SK-N-SH (cell line): ENCODE measurements around the gene SLC6A3. TPM values are rescaled to one million over a fixed set of nuclear protein-coding genes. Genes with fewer than 3 reads are reported as not detected.

Source experiments
- CTCF ChIA-PET: fragments of 300-600, 350-600 bp; formaldehyde crosslinking; extraction: SDS; loops from one replicate; lab custom pipeline; 2021; lab: Yijun Ruan, JAX
- POLR2A ChIA-PET: fragments of 350-600 bp; sonication (Branson Sonifier 250); formaldehyde crosslinking; extraction: SDS; loops from one replicate; lab custom pipeline; 2020; ENCODE audit warnings: antibody characterized with exemption, inconsistent platforms; lab: Yijun Ruan, JAX
- DNase-seq: peaks from one replicate; pipeline ENCODE4 v3.0.0; 2012
- H2AFZ ChIP-seq: fragments of 200-600 bp; sonication (generic); 2 replicates; pipeline ENCODE4 v1.8.1; 2016; ENCODE audit warnings: antibody characterized with exemption, mild to moderate bottlenecking, low read depth
- H3F3A ChIP-seq: fragments of 200-600 bp; sonication (generic); replicated peaks from 2 replicates; pipeline ENCODE3; 2016; ENCODE audit warnings: antibody characterized with exemption, mild to moderate bottlenecking; ENCODE audit not compliant: insufficient read depth
- H3K27ac ChIP-seq, 2 experiments: fragments of 200-500 bp in 1 of 2; fragments of 200-600 bp in 1 of 2; sonication (Bioruptor generic) in 1 of 2; sonication (generic), shearing (Covaris generic) in 1 of 2; 2 replicates each; pipeline versions ENCODE4 v1.5.1 to v1.6.1; 2014 to 2016; ENCODE audit warnings: low read depth in 2 of 2, inconsistent platforms in 1 of 2, low read length in 1 of 2, mild to moderate bottlenecking in 1 of 2, mixed read lengths in 1 of 2
- H3K27me3 ChIP-seq: fragments of 200-600 bp; sonication (generic), shearing (Covaris generic); 2 replicates; pipeline ENCODE4 v1.6.1; 2016; ENCODE audit warnings: mixed run types; ENCODE audit not compliant: insufficient read depth
- H3K36me3 ChIP-seq, 2 experiments: fragments of 200-500 bp in 1 of 2; fragments of 200-600 bp in 1 of 2; sonication (Bioruptor generic) in 1 of 2; sonication (generic) in 1 of 2; replicated peaks in 1 of 2; 2 replicates each; pipeline versions ENCODE3 to v1.5.1; 2014 to 2016; ENCODE audit warnings: low read length in 1 of 2, mild to moderate bottlenecking in 1 of 2; ENCODE audit not compliant: insufficient read depth in 2 of 2, control insufficient read depth in 1 of 2
- H3K4me1 ChIP-seq, 2 experiments: fragments of 200-500 bp in 1 of 2; fragments of 200-600 bp in 1 of 2; sonication (Bioruptor generic) in 1 of 2; sonication (generic), shearing (Covaris generic) in 1 of 2; 2 replicates each; pipeline versions ENCODE4 v1.5.1 to v1.6.1; 2014 to 2016; ENCODE audit warnings: low read depth in 1 of 2, low read length in 1 of 2, mixed run types in 1 of 2; ENCODE audit not compliant: insufficient read depth in 2 of 2, control insufficient read depth in 1 of 2
- H3K4me2 ChIP-seq: fragments of 200-600 bp; sonication (generic), shearing (Covaris generic); 2 replicates; pipeline ENCODE4 v1.6.1; 2017; ENCODE audit warnings: mixed run types
- H3K4me3 ChIP-seq, 2 experiments: fragments of 200-500 bp in 1 of 2; fragments of 200-600 bp in 1 of 2; sonication (Bioruptor generic) in 1 of 2; sonication (generic), shearing (Covaris generic) in 1 of 2; 2 replicates each; pipeline versions ENCODE4 v1.5.1 to v1.8.1; 2014 to 2016; ENCODE audit warnings: low read depth in 2 of 2, inconsistent platforms in 1 of 2, low read length in 1 of 2, mild to moderate bottlenecking in 1 of 2, mixed read lengths in 1 of 2, moderate library complexity in 1 of 2
- H3K79me2 ChIP-seq: fragments of 200-600 bp; sonication (generic); 2 replicates; pipeline ENCODE4 v1.8.1; 2017; ENCODE audit warnings: mild to moderate bottlenecking; ENCODE audit not compliant: insufficient read depth
- H3K9ac ChIP-seq: fragments of 200-600 bp; sonication (generic); 2 replicates; pipeline ENCODE4 v1.6.1; 2017; ENCODE audit warnings: mixed run types
- H3K9me2 ChIP-seq: fragments of 200-600 bp; sonication (generic); 2 replicates; pipeline ENCODE4 v1.6.1; 2017; ENCODE audit warnings: mixed run types
- H3K9me3 ChIP-seq: fragments of 200-600 bp; sonication (generic); 2 replicates; pipeline ENCODE4 v1.6.1; 2017; ENCODE audit warnings: mixed run types, mild to moderate bottlenecking, moderate library complexity
- H4K20me1 ChIP-seq: fragments of 200-600 bp; sonication (generic); 2 replicates; pipeline ENCODE4 v1.6.1; 2017; ENCODE audit warnings: mild to moderate bottlenecking, mixed run types; ENCODE audit not compliant: insufficient read depth
- CHD2 ChIP-seq: fragments of 150-350 bp; IDR thresholded peaks from 2 replicates; pipeline ENCODE4 v1.6.1; 2018; ENCODE audit warnings: low read length; ENCODE audit not compliant: partially characterized antibody
- CTCF ChIP-seq: fragments of 200-600 bp; sonication (generic); IDR thresholded peaks from 2 replicates; pipeline ENCODE4 v1.6.1; 2017; ENCODE audit warnings: antibody characterized with exemption, mild to moderate bottlenecking, moderate library complexity
- EP300 ChIP-seq, 2 experiments: IDR thresholded peaks; 2 replicates each; pipeline versions ENCODE4 v1.4.0 to v1.6.1; 2012; ENCODE audit warnings: borderline replicate concordance in 1 of 2, low read depth in 1 of 2, low read length in 1 of 2
- EZH2phosphoT487 ChIP-seq: fragments of 200-600 bp; sonication (generic); IDR thresholded peaks from 2 replicates; pipeline ENCODE4 v1.6.1; 2017; ENCODE audit warnings: low read depth, mixed run types, mild to moderate bottlenecking, antibody characterized with exemption, moderate library complexity, borderline replicate concordance
- FOXJ3 ChIP-seq: sonication (generic); formaldehyde crosslinking; IDR thresholded peaks from 2 replicates; pipeline ENCODE4 v1.5.1; 2020; ENCODE audit warnings: mild to moderate bottlenecking, missing genetic modification reagents
- GABPA ChIP-seq: IDR thresholded peaks from 2 replicates; pipeline ENCODE4 v1.4.0; 2012; ENCODE audit warnings: low read depth, mild to moderate bottlenecking
- IRF3 ChIP-seq: fragments of 150-350 bp; IDR thresholded peaks from 2 replicates; pipeline ENCODE4 v1.6.1; 2016; ENCODE audit warnings: mild to moderate bottlenecking, low read depth, low read length
- MEF2A ChIP-seq: IDR thresholded peaks from 2 replicates; pipeline ENCODE4 v1.4.0; 2012; ENCODE audit warnings: low read depth, borderline replicate concordance
- RFX5 ChIP-seq: IDR thresholded peaks from 2 replicates; pipeline ENCODE4 v1.6.1; 2012; ENCODE audit warnings: mild to moderate bottlenecking, improper control_type of control experiment, low read length
- RXRA ChIP-seq: IDR thresholded peaks from 2 replicates; pipeline ENCODE4 v1.4.0; 2012; ENCODE audit warnings: low read depth, mild to moderate bottlenecking, borderline replicate concordance
- SMC3 ChIP-seq: IDR thresholded peaks from 2 replicates; pipeline ENCODE4 v1.6.1; 2012; ENCODE audit warnings: low read depth, low read length, improper control_type of control experiment
- TCF12 ChIP-seq: IDR thresholded peaks from 2 replicates; pipeline ENCODE4 v1.4.0; 2012
- ZBTB33 ChIP-seq: IDR thresholded peaks from 2 replicates; pipeline ENCODE4 v1.4.0; 2012; ENCODE audit warnings: low read depth, borderline replicate concordance
- WGBS: methylation state at CpG from one replicate; pipeline ENCODE4 v1.1.6; 2017; ENCODE audit warnings: low lambda C conversion rate; 5-methylcytosine and 5-hydroxymethylcytosine counted together
- polyA plus RNA-seq, 3 experiments: library from polyadenylated mRNA; depleted of rRNA; stranded (reverse); fragments of >200 nt; gene quantifications; 2 replicates each; pipeline ENCODE4 v1.2.3, GENCODE V29; 2012

Gene SLC6A3
- polyA plus RNA-seq, 1 of the 3 experiments (the other 2 are of a cell fraction) = not detected

GRCh38 chr5:1387059-1387755 lies 58.0 kb downstream of the SLC6A3 start:
- 68% methylated on average over 7 of the region's 11 CpGs for WGBS
- Histone ChIP-seq H4K20me1 (no peaks in the 10 kb centered on the region), H3K9me3 (no peaks in the 10 kb centered on the region), H3K36me3 (no peaks in the 10 kb centered on the region), H3K27me3 (peaks cover 16% of the 10 kb centered on the region), H3K79me2 (no peaks in the 10 kb centered on the region), H3K4me1 (peaks cover 0 to 10% of the 10 kb centered on the region in 2 experiments; a peak in 1 of 4 replicates), H3K9ac (no peak overlapping the region), H3K9me2 (no peaks in the 10 kb centered on the region), H3F3A (no peaks in the 10 kb centered on the region), H3K27ac (no peak overlapping the region), H3K4me3 (no peak overlapping the region), H3K4me2 (no peak overlapping the region), H2AFZ (no peak overlapping the region)
- ChIA-PET POLR2A (interaction anchor here (1.1 kb wide), 1 partner anchor 43 kb away, joined by 3 read pairs; the partner anchor contains the start of gene CLPTM1L), CTCF (interaction anchor here (2.3 kb wide), 1 partner anchor 258 kb away, joined by 12 read pairs; no protein-coding TSS in a partner anchor)
- TF ChIP-seq CHD2 = no peak
- TF ChIP-seq CTCF = no peak
- TF ChIP-seq SMC3 = no peak
- no peak for TF ChIP-seq TCF12
- no peak for TF ChIP-seq IRF3
- TF ChIP-seq ZBTB33 = no peak
- no peak for TF ChIP-seq EZH2phosphoT487
- no peak for TF ChIP-seq FOXJ3
- TF ChIP-seq MEF2A = no peak
- no peak for TF ChIP-seq RXRA
- TF ChIP-seq RFX5 = no peak
- TF ChIP-seq EP300 (IDR thresholded peaks at IDR 0.05; ENCODE audit: borderline replicate concordance in 1 of 2, low read depth in 1 of 2, low read length in 1 of 2) = no peak
- no peak for TF ChIP-seq GABPA
- DNase-seq = no peak
